ENCODE results near the gene IL1F10.

DNA sequence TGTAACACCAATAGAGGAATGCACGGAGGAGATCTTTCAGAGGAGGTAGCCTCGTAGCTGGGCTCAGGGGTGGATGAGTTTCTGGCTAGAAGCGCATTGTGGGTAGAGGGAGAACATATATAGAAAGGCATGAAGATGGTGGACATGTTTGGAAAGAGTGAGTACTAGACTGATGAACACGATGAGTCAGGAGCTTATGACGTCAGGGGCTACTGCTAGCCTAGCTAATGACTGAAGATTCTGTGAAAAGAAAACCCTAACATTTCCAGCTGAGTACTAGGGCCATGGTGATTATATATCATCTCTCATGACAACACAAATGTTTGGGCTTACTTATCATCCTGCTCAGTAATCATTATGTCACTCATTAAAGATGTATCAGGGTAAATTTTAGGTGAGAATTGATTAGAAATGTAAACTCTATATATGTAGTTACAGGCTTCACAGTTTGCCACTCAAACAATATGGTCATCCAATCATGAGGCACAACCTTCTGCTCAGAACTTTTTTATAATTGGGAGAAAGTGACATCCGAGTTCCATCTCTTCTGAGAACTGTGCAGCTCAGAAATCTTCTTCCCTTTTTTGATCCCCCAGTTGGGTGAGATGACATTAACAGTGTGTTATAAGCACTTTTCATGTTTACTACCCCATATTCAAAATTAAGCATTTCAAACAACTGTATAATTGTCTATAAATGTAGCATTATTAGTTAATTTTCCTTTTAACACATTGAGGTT is 37.4 kb downstream of the IL1F10 start:
- no peak for TF ChIP-seq EP300 (IDR thresholded peaks at IDR 0.05)
- TF ChIP-seq, protein P1, sequence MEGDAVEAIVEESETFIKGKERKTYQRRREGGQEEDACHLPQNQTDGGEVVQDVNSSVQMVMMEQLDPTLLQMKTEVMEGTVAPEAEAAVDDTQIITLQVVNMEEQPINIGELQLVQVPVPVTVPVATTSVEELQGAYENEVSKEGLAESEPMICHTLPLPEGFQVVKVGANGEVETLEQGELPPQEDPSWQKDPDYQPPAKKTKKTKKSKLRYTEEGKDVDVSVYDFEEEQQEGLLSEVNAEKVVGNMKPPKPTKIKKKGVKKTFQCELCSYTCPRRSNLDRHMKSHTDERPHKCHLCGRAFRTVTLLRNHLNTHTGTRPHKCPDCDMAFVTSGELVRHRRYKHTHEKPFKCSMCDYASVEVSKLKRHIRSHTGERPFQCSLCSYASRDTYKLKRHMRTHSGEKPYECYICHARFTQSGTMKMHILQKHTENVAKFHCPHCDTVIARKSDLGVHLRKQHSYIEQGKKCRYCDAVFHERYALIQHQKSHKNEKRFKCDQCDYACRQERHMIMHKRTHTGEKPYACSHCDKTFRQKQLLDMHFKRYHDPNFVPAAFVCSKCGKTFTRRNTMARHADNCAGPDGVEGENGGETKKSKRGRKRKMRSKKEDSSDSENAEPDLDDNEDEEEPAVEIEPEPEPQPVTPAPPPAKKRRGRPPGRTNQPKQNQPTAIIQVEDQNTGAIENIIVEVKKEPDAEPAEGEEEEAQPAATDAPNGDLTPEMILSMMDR (IDR thresholded peaks at IDR 0.05): no peak
- no peak for TF ChIP-seq POLR2AphosphoS5 (IDR thresholded peaks at IDR 0.05)
- no peak for TF ChIP-seq POLR2A (IDR thresholded peaks at IDR 0.05)

Data from suprapubic skin (tissue), 4 donors.